Measurements from ENCODE around the gene MGAT5.

MGAT5 gene

GRCh38 chr2:134435936-134436335 lies 182.1 kb downstream of the MGAT5 start:
- no peak overlapping the region for H3K4me3 ChIP-seq (ENCODE audit: low read length in 2 of 2)
- no peak overlapping the region for H3K9ac ChIP-seq (ENCODE audit: low read length in 2 of 2)
- H3K36me3 ChIP-seq (ENCODE audit: control insufficient read depth in 2 of 2, insufficient read depth in 2 of 2, low read length in 2 of 2) = peaks cover 7 to 16% of the 10 kb centered on the region in 2 donors
- no peak overlapping the region for H3K27ac ChIP-seq (ENCODE audit: low read length)
- no peaks in the 10 kb centered on the region for H3K9me3 ChIP-seq (ENCODE audit: control insufficient read depth in 2 of 2, low read length in 2 of 2)
- H3K27me3 ChIP-seq (ENCODE audit: control insufficient read depth in 1 of 2, insufficient read depth in 2 of 2, low read length in 2 of 2) = no peaks in the 10 kb centered on the region
- no peaks in the 10 kb centered on the region for H3K4me1 ChIP-seq (ENCODE audit: control insufficient read depth, insufficient read depth, low read length)

GRCh38 chr2:134436706-134437105 lies 182.8 kb downstream of the MGAT5 start:
- no peaks in the 10 kb centered on the region for H3K27me3 ChIP-seq (ENCODE audit: control insufficient read depth in 1 of 2, insufficient read depth in 2 of 2, low read length in 2 of 2)
- no peaks in the 10 kb centered on the region for H3K4me1 ChIP-seq (ENCODE audit: control insufficient read depth, insufficient read depth, low read length)
- peaks cover 3 to 16% of the 10 kb centered on the region in 2 donors for H3K36me3 ChIP-seq (ENCODE audit: control insufficient read depth in 2 of 2, insufficient read depth in 2 of 2, low read length in 2 of 2)
- H3K9me3 ChIP-seq (ENCODE audit: control insufficient read depth in 2 of 2, low read length in 2 of 2) = no peaks in the 10 kb centered on the region
- no peak overlapping the region for H3K9ac ChIP-seq (ENCODE audit: low read length in 2 of 2)
- H3K27ac ChIP-seq (ENCODE audit: low read length) = no peak overlapping the region
- no peak overlapping the region for H3K4me3 ChIP-seq (ENCODE audit: low read length in 2 of 2)

GRCh38 chr2:134438371-134438770 lies 184.5 kb downstream of the MGAT5 start:
- Histone ChIP-seq H3K9ac (ENCODE audit: low read length in 2 of 2) (no peak overlapping the region), H3K9me3 (ENCODE audit: control insufficient read depth in 2 of 2, low read length in 2 of 2) (no peaks in the 10 kb centered on the region), H3K4me3 (ENCODE audit: low read length in 2 of 2) (no peak overlapping the region), H3K27ac (ENCODE audit: low read length) (no peak overlapping the region), H3K27me3 (ENCODE audit: control insufficient read depth in 1 of 2, insufficient read depth in 2 of 2, low read length in 2 of 2) (no peaks in the 10 kb centered on the region), H3K4me1 (ENCODE audit: control insufficient read depth, insufficient read depth, low read length) (no peaks in the 10 kb centered on the region), H3K36me3 (ENCODE audit: control insufficient read depth in 2 of 2, insufficient read depth in 2 of 2, low read length in 2 of 2) (peaks cover 3 to 14% of the 10 kb centered on the region in 2 donors)

GRCh38 chr2:134440336-134440909 lies 186.6 kb downstream of the MGAT5 start:
- H3K4me1 ChIP-seq (ENCODE audit: control insufficient read depth, insufficient read depth, low read length) = peaks cover 2% of the 10 kb centered on the region
- H3K9ac ChIP-seq (ENCODE audit: low read length in 2 of 2) = no peak overlapping the region
- H3K36me3 ChIP-seq (ENCODE audit: control insufficient read depth in 2 of 2, insufficient read depth in 2 of 2, low read length in 2 of 2) = peaks cover 1 to 10% of the 10 kb centered on the region in 2 donors
- no peaks in the 10 kb centered on the region for H3K9me3 ChIP-seq (ENCODE audit: control insufficient read depth in 2 of 2, low read length in 2 of 2)
- no peaks in the 10 kb centered on the region for H3K27me3 ChIP-seq (ENCODE audit: control insufficient read depth in 1 of 2, insufficient read depth in 2 of 2, low read length in 2 of 2)
- no peak overlapping the region for H3K4me3 ChIP-seq (ENCODE audit: low read length in 2 of 2)
- no peak overlapping the region for H3K27ac ChIP-seq (ENCODE audit: low read length)

GRCh38 chr2:134441153-134441863 lies 187.4 kb downstream of the MGAT5 start:
- Histone ChIP-seq H3K27ac (ENCODE audit: low read length) (no peak overlapping the region), H3K36me3 (ENCODE audit: control insufficient read depth in 2 of 2, insufficient read depth in 2 of 2, low read length in 2 of 2) (peaks cover 0 to 11% of the 10 kb centered on the region in 2 donors), H3K9me3 (ENCODE audit: control insufficient read depth in 2 of 2, low read length in 2 of 2) (no peaks in the 10 kb centered on the region), H3K4me3 (ENCODE audit: low read length in 2 of 2) (no peak overlapping the region), H3K9ac (ENCODE audit: low read length in 2 of 2) (no peak overlapping the region), H3K27me3 (ENCODE audit: control insufficient read depth in 1 of 2, insufficient read depth in 2 of 2, low read length in 2 of 2) (no peaks in the 10 kb centered on the region), H3K4me1 (ENCODE audit: control insufficient read depth, insufficient read depth, low read length) (peaks cover 2% of the 10 kb centered on the region)

GRCh38 chr2:134443814-134444480 lies 190.1 kb downstream of the MGAT5 start:
- Histone ChIP-seq H3K27ac (ENCODE audit: low read length) (no peak overlapping the region), H3K36me3 (ENCODE audit: control insufficient read depth in 2 of 2, insufficient read depth in 2 of 2, low read length in 2 of 2) (peaks cover 0 to 13% of the 10 kb centered on the region in 2 donors), H3K9ac (ENCODE audit: low read length in 2 of 2) (no peak overlapping the region), H3K4me1 (ENCODE audit: control insufficient read depth, insufficient read depth, low read length) (peaks cover 5% of the 10 kb centered on the region), H3K4me3 (ENCODE audit: low read length in 2 of 2) (no peak overlapping the region), H3K9me3 (ENCODE audit: control insufficient read depth in 2 of 2, low read length in 2 of 2) (no peaks in the 10 kb centered on the region), H3K27me3 (ENCODE audit: control insufficient read depth in 1 of 2, insufficient read depth in 2 of 2, low read length in 2 of 2) (no peaks in the 10 kb centered on the region)

GRCh38 chr2:134445116-134445515 lies 191.2 kb downstream of the MGAT5 start:
- peaks cover 5% of the 10 kb centered on the region for H3K4me1 ChIP-seq (ENCODE audit: control insufficient read depth, insufficient read depth, low read length)
- no peak overlapping the region for H3K27ac ChIP-seq (ENCODE audit: low read length)
- H3K27me3 ChIP-seq (ENCODE audit: control insufficient read depth in 1 of 2, insufficient read depth in 2 of 2, low read length in 2 of 2) = no peaks in the 10 kb centered on the region
- no peak overlapping the region for H3K4me3 ChIP-seq (ENCODE audit: low read length in 2 of 2)
- H3K36me3 ChIP-seq (ENCODE audit: control insufficient read depth in 2 of 2, insufficient read depth in 2 of 2, low read length in 2 of 2) = peaks cover 0 to 13% of the 10 kb centered on the region in 2 donors
- no peak overlapping the region for H3K9ac ChIP-seq (ENCODE audit: low read length in 2 of 2)
- H3K9me3 ChIP-seq (ENCODE audit: control insufficient read depth in 2 of 2, low read length in 2 of 2) = no peaks in the 10 kb centered on the region

GRCh38 chr2:134445985-134446382 lies 192.1 kb downstream of the MGAT5 start:
- Histone ChIP-seq H3K9ac (ENCODE audit: low read length in 2 of 2) (no peak overlapping the region), H3K27ac (ENCODE audit: low read length) (no peak overlapping the region), H3K4me3 (ENCODE audit: low read length in 2 of 2) (no peak overlapping the region), H3K27me3 (ENCODE audit: control insufficient read depth in 1 of 2, insufficient read depth in 2 of 2, low read length in 2 of 2) (no peaks in the 10 kb centered on the region), H3K36me3 (ENCODE audit: control insufficient read depth in 2 of 2, insufficient read depth in 2 of 2, low read length in 2 of 2) (peaks cover 0 to 12% of the 10 kb centered on the region in 2 donors), H3K9me3 (ENCODE audit: control insufficient read depth in 2 of 2, low read length in 2 of 2) (no peaks in the 10 kb centered on the region), H3K4me1 (ENCODE audit: control insufficient read depth, insufficient read depth, low read length) (peaks cover 5% of the 10 kb centered on the region)

- Histone ChIP-seq H3K27ac (ENCODE audit: low read length) (no peak overlapping the region), H3K9me3 (ENCODE audit: control insufficient read depth in 2 of 2, low read length in 2 of 2) (no peaks in the 10 kb centered on the region), H3K4me1 (ENCODE audit: control insufficient read depth, insufficient read depth, low read length) (peaks cover 5% of the 10 kb centered on the region), H3K4me3 (ENCODE audit: low read length in 2 of 2) (no peak overlapping the region), H3K27me3 (ENCODE audit: control insufficient read depth in 1 of 2, insufficient read depth in 2 of 2, low read length in 2 of 2) (no peaks in the 10 kb centered on the region), H3K36me3 (ENCODE audit: control insufficient read depth in 2 of 2, insufficient read depth in 2 of 2, low read length in 2 of 2) (peaks cover 0 to 12% of the 10 kb centered on the region in 2 donors), H3K9ac (ENCODE audit: low read length in 2 of 2) (no peak overlapping the region)
These were observed 192.6 kb downstream of the MGAT5 start for GRCh38 chr2:134446383-134447017.

- Histone ChIP-seq H3K4me1 (ENCODE audit: control insufficient read depth, insufficient read depth, low read length) (peaks cover 5% of the 10 kb centered on the region), H3K36me3 (ENCODE audit: control insufficient read depth in 2 of 2, insufficient read depth in 2 of 2, low read length in 2 of 2) (peaks cover 0 to 12% of the 10 kb centered on the region in 2 donors), H3K4me3 (ENCODE audit: low read length in 2 of 2) (no peak overlapping the region), H3K9ac (ENCODE audit: low read length in 2 of 2) (no peak overlapping the region), H3K27me3 (ENCODE audit: control insufficient read depth in 1 of 2, insufficient read depth in 2 of 2, low read length in 2 of 2) (no peaks in the 10 kb centered on the region), H3K27ac (ENCODE audit: low read length) (no peak overlapping the region), H3K9me3 (ENCODE audit: control insufficient read depth in 2 of 2, low read length in 2 of 2) (no peaks in the 10 kb centered on the region)
These were observed 193.8 kb downstream of the MGAT5 start for GRCh38 chr2:134447669-134448068.
